Calu3 (cell line): ENCODE data around the gene MAPK1. TPM values are rescaled to one million over a fixed set of nuclear protein-coding genes. Genes with fewer than 3 reads are reported as not detected.
"Not testable (repeated sequence)": the region's sequence is repeated elsewhere in the genome, so short reads cannot be mapped to it uniquely, and the experiment has no call there.

Experiments used
- BruUV-seq: library from RNA; stranded (reverse); fragments of 400-500 nt; replicated peaks from 2 replicates; lab custom pipeline; 2021; lab: Mats Ljungman, UMichigan
- CTCF ChIA-PET: fragments of 300-600 bp; sonication (Branson Sonifier 250); formaldehyde crosslinking; loops from one replicate; lab custom pipeline; 2022; ENCODE audit warnings: antibody characterized with exemption; lab: Charles Lee
- DNase-seq: peaks from one replicate; pipeline ENCODE4 v3.0.0; 2022
- H3K27ac Mint-ChIP-seq: one replicate; pipeline ENCODE4 v1.8.0; 2022; ENCODE audit warnings: mixed read lengths; ENCODE audit not compliant: unreplicated experiment
- H3K27me3 Mint-ChIP-seq: one replicate; pipeline ENCODE4 v1.8.0; 2022; ENCODE audit warnings: mixed read lengths; ENCODE audit not compliant: unreplicated experiment
- H3K36me3 Mint-ChIP-seq: one replicate; pipeline ENCODE4 v1.8.0; 2022; ENCODE audit warnings: mild to moderate bottlenecking, moderate library complexity, mixed read lengths; ENCODE audit not compliant: insufficient read depth, unreplicated experiment
- H3K4me1 Mint-ChIP-seq: one replicate; pipeline ENCODE4 v1.8.0; 2022; ENCODE audit warnings: mild to moderate bottlenecking, low read depth, mixed read lengths; ENCODE audit not compliant: unreplicated experiment
- H3K4me3 Mint-ChIP-seq: one replicate; pipeline ENCODE4 v1.8.0; 2022; ENCODE audit warnings: mild to moderate bottlenecking, low read depth, moderate library complexity, mixed read lengths; ENCODE audit not compliant: unreplicated experiment
- H3K9me3 Mint-ChIP-seq: one replicate; pipeline ENCODE4 v1.8.0; 2022; ENCODE audit warnings: low read depth, mixed read lengths; ENCODE audit not compliant: unreplicated experiment
- intact Hi-C: fragments of 100-400 bp; cut with micrococcal nuclease; formaldehyde crosslinking; loops from one replicate; pipeline ENCODE4 v1.10.0; 2022; ENCODE audit not compliant: unreplicated experiment
- total RNA-seq: library from RNA; stranded (reverse); gene quantifications from 2 replicates; pipeline ENCODE4 v1.2.3, GENCODE V29; 2022
- TF ChIP-seq, protein P1 (sequence below): fragments of 200-600 bp; IDR thresholded peaks from one replicate; pipeline ENCODE4 v1.8.0; 2022; ENCODE audit warnings: antibody characterized with exemption; ENCODE audit not compliant: unreplicated experiment

The MAPK1 gene
- total RNA-seq, 1 experiment from 2014 or later, result 157 TPM

DNA sequence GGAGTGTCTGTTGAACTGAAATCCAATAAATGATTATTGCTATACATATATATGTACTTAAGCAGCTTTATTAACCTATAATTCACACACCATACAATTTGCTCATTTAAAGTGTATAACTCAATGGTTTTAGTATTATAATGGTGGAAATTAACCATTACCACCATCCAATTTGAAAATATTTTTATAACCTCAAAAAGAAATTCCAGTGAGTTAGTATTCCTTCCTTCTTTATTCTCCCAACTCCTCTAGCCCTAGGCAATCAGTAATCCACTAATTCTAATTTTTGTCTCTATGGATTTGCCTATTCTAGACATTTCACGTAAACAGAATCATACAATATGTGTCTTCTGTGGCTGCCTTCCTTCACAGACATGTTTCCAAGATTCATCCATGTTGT is 64.8 kb downstream of the MAPK1 start:
- Mint-ChIP-seq H3K27me3 (no peaks in the 10 kb centered on the region), H3K9me3 (no peaks in the 10 kb centered on the region), H3K4me1 (no peaks in the 10 kb centered on the region), H3K27ac (no peak overlapping the region), H3K36me3 (peaks cover 11% of the 10 kb centered on the region), H3K4me3 (no peak overlapping the region)
- intact Hi-C loops, result no loop called here
- CTCF ChIA-PET, result no interaction called here
- TF ChIP-seq, protein P1, sequence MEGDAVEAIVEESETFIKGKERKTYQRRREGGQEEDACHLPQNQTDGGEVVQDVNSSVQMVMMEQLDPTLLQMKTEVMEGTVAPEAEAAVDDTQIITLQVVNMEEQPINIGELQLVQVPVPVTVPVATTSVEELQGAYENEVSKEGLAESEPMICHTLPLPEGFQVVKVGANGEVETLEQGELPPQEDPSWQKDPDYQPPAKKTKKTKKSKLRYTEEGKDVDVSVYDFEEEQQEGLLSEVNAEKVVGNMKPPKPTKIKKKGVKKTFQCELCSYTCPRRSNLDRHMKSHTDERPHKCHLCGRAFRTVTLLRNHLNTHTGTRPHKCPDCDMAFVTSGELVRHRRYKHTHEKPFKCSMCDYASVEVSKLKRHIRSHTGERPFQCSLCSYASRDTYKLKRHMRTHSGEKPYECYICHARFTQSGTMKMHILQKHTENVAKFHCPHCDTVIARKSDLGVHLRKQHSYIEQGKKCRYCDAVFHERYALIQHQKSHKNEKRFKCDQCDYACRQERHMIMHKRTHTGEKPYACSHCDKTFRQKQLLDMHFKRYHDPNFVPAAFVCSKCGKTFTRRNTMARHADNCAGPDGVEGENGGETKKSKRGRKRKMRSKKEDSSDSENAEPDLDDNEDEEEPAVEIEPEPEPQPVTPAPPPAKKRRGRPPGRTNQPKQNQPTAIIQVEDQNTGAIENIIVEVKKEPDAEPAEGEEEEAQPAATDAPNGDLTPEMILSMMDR, result no peak
- BruUV-seq, result no TSS peak
- DNase-seq, result no peak

DNA sequence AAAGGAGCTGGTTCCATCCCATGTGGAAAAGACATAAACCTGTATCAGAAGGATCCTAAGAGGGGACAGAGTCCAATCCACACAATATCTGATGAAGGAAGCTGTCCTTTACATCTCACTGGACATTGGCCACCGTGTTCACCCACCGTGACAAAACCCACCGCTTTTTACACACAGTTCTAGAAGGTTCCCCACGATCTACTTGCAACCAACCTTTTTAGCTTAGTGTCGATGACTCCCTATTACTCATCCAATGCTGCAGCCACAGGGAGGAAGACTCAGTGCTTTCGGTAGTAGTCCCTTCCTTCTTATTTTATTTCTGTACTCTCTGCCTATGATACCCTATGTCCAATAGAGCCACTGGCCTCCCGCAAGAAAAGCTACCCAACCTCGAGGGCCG is 65.4 kb downstream of the MAPK1 start:
- Mint-ChIP-seq H3K4me1 (no peaks in the 10 kb centered on the region), H3K9me3 (no peaks in the 10 kb centered on the region), H3K36me3 (peaks cover 11% of the 10 kb centered on the region), H3K27ac (no peak overlapping the region), H3K4me3 (no peak overlapping the region), H3K27me3 (no peaks in the 10 kb centered on the region)
- intact Hi-C loops, result no loop called here
- BruUV-seq, result no TSS peak
- TF ChIP-seq, protein P1, result no peak
- CTCF ChIA-PET, result no interaction called here
- DNase-seq, result no peak

DNA sequence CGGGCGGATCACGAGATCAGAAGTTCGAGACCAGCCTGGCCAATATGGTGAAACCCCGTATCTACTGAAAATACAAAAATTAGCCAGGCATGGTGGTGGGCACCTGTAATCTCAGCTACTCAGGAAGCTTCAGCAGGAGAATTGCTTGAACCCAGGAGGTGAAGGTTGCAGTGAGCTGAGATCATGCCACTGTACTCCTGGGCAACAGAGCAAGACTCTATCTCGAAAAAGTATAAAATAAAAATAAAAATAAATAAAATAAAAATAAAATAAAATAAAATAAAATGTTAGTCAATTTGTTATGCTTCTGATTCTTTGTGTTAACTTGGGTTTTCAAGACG is 66.2 kb downstream of the MAPK1 start:
- H3K27me3 Mint-ChIP-seq, CTCF ChIA-PET, DNase-seq, H3K4me3 Mint-ChIP-seq, H3K9me3 Mint-ChIP-seq, BruUV-seq, H3K4me1 Mint-ChIP-seq, H3K27ac Mint-ChIP-seq, intact Hi-C loops: not testable (repeated sequence)
- peaks cover 11% of the 10 kb centered on the region for H3K36me3 Mint-ChIP-seq

DNA sequence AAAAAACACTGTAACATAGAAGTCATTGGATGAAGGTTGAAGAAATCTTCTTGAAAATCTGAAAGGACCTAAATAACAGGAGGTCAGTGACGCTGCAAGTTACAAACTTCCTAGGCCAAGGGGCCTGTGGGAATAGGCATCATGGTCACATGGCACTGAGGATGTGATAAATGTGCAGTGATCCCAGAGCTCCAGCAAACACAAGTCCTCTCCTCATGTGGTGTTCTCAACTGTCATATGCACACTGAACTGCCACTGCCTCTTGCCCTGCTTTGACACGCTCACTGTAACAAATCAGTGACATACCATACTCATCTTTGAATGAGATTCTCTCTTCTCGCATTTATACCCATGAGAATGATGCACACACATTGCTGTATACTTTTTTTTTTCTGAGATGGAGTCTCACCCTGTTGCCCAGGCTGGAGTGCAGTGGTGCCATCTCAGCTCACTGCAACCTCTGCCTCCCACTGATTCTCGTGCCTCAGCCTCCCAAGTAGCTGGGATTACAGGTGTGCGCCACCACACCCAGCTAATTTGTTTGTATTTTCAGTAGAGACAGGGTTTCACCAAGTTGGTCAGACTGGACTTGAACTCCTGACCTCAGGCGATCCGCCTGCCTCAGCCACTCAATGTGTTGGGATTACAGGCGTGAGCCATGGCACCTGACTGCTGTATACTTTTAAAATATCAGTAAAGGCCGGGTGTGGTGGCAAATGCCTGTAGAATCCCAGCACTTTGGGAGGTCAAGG is 66.7 kb downstream of the MAPK1 start:
- Mint-ChIP-seq H3K4me3 (no peak overlapping the region), H3K27ac (no peak overlapping the region), H3K27me3 (no peaks in the 10 kb centered on the region), H3K9me3 (no peaks in the 10 kb centered on the region), H3K4me1 (no peaks in the 10 kb centered on the region), H3K36me3 (peaks cover 11% of the 10 kb centered on the region)
- intact Hi-C loops, result no loop called here
- no TSS peak for BruUV-seq
- TF ChIP-seq, protein P1, result no peak
- no peak for DNase-seq
- CTCF ChIA-PET, result no interaction called here
